Testis (tissue), 3 donors: ENCODE results near the gene TRPC3. TPM values are rescaled to one million over a fixed set of nuclear protein-coding genes. Genes with fewer than 3 reads are reported as not detected.

Experiments
- DNase-seq: peaks from one replicate; pipeline ENCODE4 v3.0.0-alpha.2; 2019
- H3K27ac ChIP-seq, 2 donors: fragments of 200-600 bp; sonication (generic); one replicate each; pipeline ENCODE4 v1.5.1; 2019
- H3K27me3 ChIP-seq: fragments of 200-600 bp; sonication (generic); one replicate; pipeline ENCODE4 v1.5.1; 2019
- H3K36me3 ChIP-seq: fragments of 200-600 bp; sonication (generic); one replicate; pipeline ENCODE4 v1.5.1; 2017; ENCODE audit warnings: low read depth; ENCODE audit errors: missing control alignments
- H3K4me1 ChIP-seq: fragments of 200-600 bp; sonication (generic); one replicate; pipeline ENCODE4 v1.5.1; 2019
- H3K4me3 ChIP-seq, 2 donors: fragments of 200-600 bp; sonication (generic); one replicate each; pipeline ENCODE4 v1.5.1; 2017 to 2019
- H3K9me3 ChIP-seq: fragments of 200-600 bp; sonication (generic); one replicate; pipeline ENCODE4 v1.5.1; 2017
- CTCF ChIP-seq, 3 experiments: fragments of 450-650 bp in 2 of 3; fragments of 200-600 bp in 1 of 3; sonication (generic) in 1 of 3; IDR thresholded peaks; one replicate each; pipeline ENCODE4 v1.5.1; 2016 to 2019; ENCODE audit warnings: antibody characterized with exemption in 3 of 3, mild to moderate bottlenecking in 2 of 3, moderate library complexity in 1 of 3
- POLR2A ChIP-seq: fragments of 450-650 bp; IDR thresholded peaks from one replicate; pipeline ENCODE4 v1.6.1; 2017; ENCODE audit warnings: antibody characterized with exemption, mild to moderate bottlenecking, moderate library complexity
- WGBS, 2 donors: methylation state at CpG; one replicate each; pipeline ENCODE4 v1.1.5; 2018; 5-methylcytosine and 5-hydroxymethylcytosine counted together
- intact Hi-C: fragments of 100-400 bp; cut with DNase I; formaldehyde crosslinking; loops from one replicate; pipeline ENCODE4 v1.15.1; 2023; ENCODE audit warnings: low total_unique reads
- polyA plus RNA-seq: library from polyadenylated mRNA; stranded (reverse); fragments of 350-450 nt; fragmentation: Illumina TruSeq; extraction: RNeasy Lipid Tissue Mini Kit (QIAGEN cat#74804); gene quantifications from one replicate; pipeline ENCODE4 v1.2.3, GENCODE V29; 2014; ENCODE audit warnings: low read depth, low replicate concordance; ENCODE audit not compliant: insufficient read depth
- total RNA-seq, 2 donors: library from RNA; depleted of rRNA; stranded (reverse); fragments of >200 nt; gene quantifications; one replicate each; pipeline ENCODE4 v1.2.3, GENCODE V29; 2016

The TRPC3 gene
- total and polyA plus RNA-seq, 3 donors from 2014 or later = 0.57 to 3.7 (median 1.9) TPM

DNA sequence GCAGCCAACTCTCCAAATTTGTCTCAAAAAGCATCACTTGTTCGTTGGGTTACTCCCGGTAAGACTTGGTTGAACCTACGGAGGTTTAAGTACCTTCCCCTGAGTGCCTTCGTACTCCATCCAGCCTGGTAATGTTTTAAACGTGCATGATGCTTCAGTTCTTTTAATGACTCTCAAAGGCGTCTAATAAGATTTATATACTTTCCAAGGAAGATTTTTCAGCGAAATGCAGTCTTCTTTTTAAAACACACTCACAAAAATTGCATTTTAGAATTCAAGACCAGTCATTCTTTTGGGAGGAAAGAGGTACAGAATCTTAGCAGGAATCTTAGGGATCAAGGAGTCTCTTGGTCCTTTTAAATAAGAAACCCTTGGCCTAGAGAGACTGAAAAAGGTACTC is 430 bp upstream of the TRPC3 start:
- intact Hi-C loops = no loop called here
- DNase-seq = no peak
- Histone ChIP-seq H3K27ac (peak overlapping the region in 1 of 2 donors; percentile 11), H3K9me3 (no peaks in the 10 kb centered on the region), H3K4me1 (no peaks in the 10 kb centered on the region), H3K36me3 (no peaks in the 10 kb centered on the region), H3K27me3 (no peaks in the 10 kb centered on the region), H3K4me3 (peak overlapping the region; percentile 53 to 54)
- TF ChIP-seq POLR2A (no peak), CTCF (IDR thresholded peaks at IDR 0.05) (no peak)
- 31 to 40% methylated on average over 7 of the region's 7 CpGs for WGBS, 2 donors

- WGBS, 2 donors = 0 to 1% methylated on average over 19 to 42 of the region's 76 CpGs
- no peaks in the 10 kb centered on the region for H3K27me3 ChIP-seq
- intact Hi-C loops = no loop called here
Measured at GRCh38 chr4:121950680-121951520, 960 bp downstream of the TRPC3 start.

DNA sequence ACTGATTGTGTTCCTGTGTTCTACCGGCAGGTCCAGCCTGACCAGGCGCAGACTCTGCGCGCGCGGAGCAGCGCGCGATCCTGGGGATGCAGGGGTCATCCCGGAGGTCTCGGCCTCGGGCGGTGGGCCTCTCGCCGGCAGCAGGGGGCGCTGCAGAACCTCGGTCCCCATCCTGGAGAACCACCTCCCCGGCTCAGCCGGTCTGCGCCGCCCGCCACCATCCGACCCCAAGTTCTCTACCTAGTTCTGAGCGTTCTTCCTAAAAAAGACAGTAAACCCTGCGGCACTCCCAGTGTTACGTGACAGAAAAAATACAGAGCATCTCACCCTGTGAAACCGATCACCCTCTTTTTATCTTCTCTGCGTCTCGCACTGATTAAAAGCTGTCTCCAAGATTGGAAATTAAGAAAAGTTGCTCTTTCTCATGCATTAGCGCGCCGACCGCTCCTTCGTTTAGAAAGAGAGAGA is 1.6 kb downstream of the TRPC3 start:
- intact Hi-C loops = no loop called here
- H3K36me3 ChIP-seq = no peaks in the 10 kb centered on the region
- peak overlapping the region; percentile 53 to 54 for H3K4me3 ChIP-seq
- no peaks in the 10 kb centered on the region for H3K4me1 ChIP-seq
- H3K27me3 ChIP-seq = no peaks in the 10 kb centered on the region
- no peak overlapping the region for H3K27ac ChIP-seq
- H3K9me3 ChIP-seq = no peaks in the 10 kb centered on the region
- TF ChIP-seq CTCF (IDR thresholded peaks at IDR 0.05) = peak; percentile 55 to 79 (median 57)
- TF ChIP-seq POLR2A = no peak
- DNase-seq = peak; percentile 87
- 0 to 3% methylated on average over 24 to 34 of the region's 34 CpGs for WGBS, 2 donors

More at GRCh38 chr4:121950680-121951520, 960 bp downstream of the TRPC3 start:
- Histone ChIP-seq H3K27ac (peak overlapping the region in 1 of 2 donors; percentile 11), H3K4me3 (peak overlapping the region; percentile 53 to 54), H3K9me3 (no peaks in the 10 kb centered on the region), H3K4me1 (no peaks in the 10 kb centered on the region), H3K36me3 (no peaks in the 10 kb centered on the region)
- peak; percentile 55 for DNase-seq
- no peak for TF ChIP-seq POLR2A
- no peak for TF ChIP-seq CTCF (IDR thresholded peaks at IDR 0.05)

DNA sequence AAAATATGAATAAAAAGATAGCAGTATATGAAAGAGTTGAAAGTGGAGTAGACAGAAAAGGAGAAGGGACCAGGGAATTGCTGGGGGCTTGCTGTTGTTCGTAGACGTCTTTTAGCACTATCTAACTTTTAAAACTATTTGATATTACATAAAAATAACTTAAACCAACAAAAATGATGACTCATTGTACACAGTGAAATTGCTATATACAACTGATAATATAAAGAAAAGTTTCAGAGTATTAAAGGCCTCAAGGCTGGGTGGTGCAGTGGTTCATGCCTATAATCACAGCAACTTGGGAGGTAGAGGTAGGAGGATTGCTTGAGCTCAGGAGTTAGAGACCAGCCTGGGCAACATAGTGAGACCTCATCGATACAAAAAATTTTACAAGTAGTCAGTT is 5.2 kb downstream of the TRPC3 start:
- H3K9me3 ChIP-seq = no peaks in the 10 kb centered on the region
- no peaks in the 10 kb centered on the region for H3K4me1 ChIP-seq
- H3K27me3 ChIP-seq = no peaks in the 10 kb centered on the region
- no peak overlapping the region for H3K4me3 ChIP-seq
- TF ChIP-seq CTCF (IDR thresholded peaks at IDR 0.05) (no peak), POLR2A (no peak)
- intact Hi-C loops = no loop called here
- DNase-seq = no peak
- no peaks in the 10 kb centered on the region for H3K36me3 ChIP-seq
- 86 to 92% methylated on average over 3 of the region's 3 CpGs for WGBS, 2 donors
- no peak overlapping the region for H3K27ac ChIP-seq
